ENCODE measurements around the gene CAB39. TPM values are rescaled to one million over a fixed set of nuclear protein-coding genes. Genes with fewer than 3 reads are reported as not detected.

CAB39 gene
- polyA plus RNA-seq, 1 donor (not counting 4 experiments of a cell fraction or from before 2014, with no cell fraction given), result 120 TPM

DNA sequence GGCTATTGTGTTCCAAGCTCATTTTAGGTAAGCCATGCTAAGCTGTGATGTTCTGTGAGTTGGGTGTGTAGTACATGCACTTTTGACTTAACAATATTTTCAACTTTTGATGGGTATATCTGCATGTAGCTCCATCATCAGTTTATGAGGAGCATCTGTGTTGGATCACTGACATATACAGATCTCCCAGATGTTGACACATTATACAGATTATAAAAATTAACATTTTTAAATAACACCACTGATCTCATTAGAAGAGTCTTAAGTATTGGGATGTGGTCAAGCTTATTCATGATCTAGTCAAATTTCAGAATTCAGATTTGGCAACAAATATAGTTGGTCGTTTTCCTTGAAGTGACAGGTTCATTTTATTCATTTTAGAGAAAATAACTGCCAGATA lies 51.7 kb downstream of the CAB39 start:
- H3K79me2 ChIP-seq (ENCODE audit: control insufficient read depth, insufficient read depth, low read length), result peaks cover 79% of the 10 kb centered on the region
- peaks cover 6% of the 10 kb centered on the region for H4K20me1 ChIP-seq (ENCODE audit: control insufficient read depth, extremely low read depth, insufficient read depth, low read length)

DNA sequence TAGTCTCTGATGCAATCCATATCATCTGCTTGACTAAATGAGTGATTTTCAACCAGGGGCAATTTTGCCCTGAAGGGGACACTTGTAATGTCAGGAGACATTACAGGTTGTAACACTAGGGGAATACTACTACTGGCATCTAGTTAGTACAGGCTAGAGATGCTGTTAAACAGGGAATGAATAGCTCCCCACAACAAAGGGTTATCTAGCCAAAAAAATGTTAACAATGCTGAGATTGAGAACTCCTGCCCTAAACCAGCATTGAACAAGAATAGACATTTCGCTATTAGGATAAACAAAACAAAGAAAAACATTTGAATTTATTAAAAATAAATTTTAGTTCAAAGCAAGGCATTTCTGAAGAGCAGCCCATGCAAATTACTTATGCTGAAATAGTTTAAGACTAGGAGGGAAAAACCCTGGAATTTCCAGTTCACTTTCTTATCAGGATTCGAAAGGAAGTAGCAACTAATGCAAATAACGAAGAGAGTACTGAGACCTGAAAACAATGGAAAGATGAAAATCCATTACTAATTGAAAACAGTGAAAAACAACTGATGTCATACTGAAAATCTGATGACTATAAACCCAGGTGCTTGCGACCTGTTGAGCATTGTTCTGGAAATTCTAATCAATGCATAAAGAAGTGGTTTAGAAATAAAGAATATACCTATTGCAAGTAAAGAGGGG lies 53.1 kb downstream of the CAB39 start:
- Histone ChIP-seq H3K9me1 (ENCODE audit: control insufficient read depth, extremely low read depth, insufficient read depth, low read length) (no peaks in the 10 kb centered on the region), H4K20me1 (ENCODE audit: control insufficient read depth, extremely low read depth, insufficient read depth, low read length) (no peaks in the 10 kb centered on the region), H3K4me1 (ENCODE audit: control insufficient read depth, extremely low read depth, insufficient read depth, low read length) (no peaks in the 10 kb centered on the region), H3K9me3 (ENCODE audit: control insufficient read depth, low read depth, low read length) (no peaks in the 10 kb centered on the region), H3K4me2 (ENCODE audit: control insufficient read depth, extremely low read depth, insufficient read depth, low read depth, low read length) (no peak overlapping the region), H3K79me2 (ENCODE audit: control insufficient read depth, insufficient read depth, low read length) (peaks cover 73% of the 10 kb centered on the region), H3K9ac (ENCODE audit: control insufficient read depth, extremely low read depth, insufficient read depth, low read length) (no peak overlapping the region), H3K36me3 (ENCODE audit: control insufficient read depth in 2 of 2, extremely low read depth in 1 of 2, insufficient read depth in 2 of 2, low read length in 2 of 2) (peaks cover 20 to 44% of the 10 kb centered on the region in 2 experiments), H2AFZ (ENCODE audit: control insufficient read depth, low read length) (no peak overlapping the region), H3K4me3 (ENCODE audit: control insufficient read depth in 2 of 3, extremely low read depth in 1 of 3, insufficient read depth in 2 of 3, low read depth in 1 of 3, low read length in 3 of 3) (no peak overlapping the region), H3K27me3 (ENCODE audit: control insufficient read depth, extremely low read depth, insufficient read depth, low read length) (no peaks in the 10 kb centered on the region), H3K27ac (ENCODE audit: control insufficient read depth, insufficient read depth, low read length) (no peak overlapping the region)
- TF ChIP-seq, protein P1, sequence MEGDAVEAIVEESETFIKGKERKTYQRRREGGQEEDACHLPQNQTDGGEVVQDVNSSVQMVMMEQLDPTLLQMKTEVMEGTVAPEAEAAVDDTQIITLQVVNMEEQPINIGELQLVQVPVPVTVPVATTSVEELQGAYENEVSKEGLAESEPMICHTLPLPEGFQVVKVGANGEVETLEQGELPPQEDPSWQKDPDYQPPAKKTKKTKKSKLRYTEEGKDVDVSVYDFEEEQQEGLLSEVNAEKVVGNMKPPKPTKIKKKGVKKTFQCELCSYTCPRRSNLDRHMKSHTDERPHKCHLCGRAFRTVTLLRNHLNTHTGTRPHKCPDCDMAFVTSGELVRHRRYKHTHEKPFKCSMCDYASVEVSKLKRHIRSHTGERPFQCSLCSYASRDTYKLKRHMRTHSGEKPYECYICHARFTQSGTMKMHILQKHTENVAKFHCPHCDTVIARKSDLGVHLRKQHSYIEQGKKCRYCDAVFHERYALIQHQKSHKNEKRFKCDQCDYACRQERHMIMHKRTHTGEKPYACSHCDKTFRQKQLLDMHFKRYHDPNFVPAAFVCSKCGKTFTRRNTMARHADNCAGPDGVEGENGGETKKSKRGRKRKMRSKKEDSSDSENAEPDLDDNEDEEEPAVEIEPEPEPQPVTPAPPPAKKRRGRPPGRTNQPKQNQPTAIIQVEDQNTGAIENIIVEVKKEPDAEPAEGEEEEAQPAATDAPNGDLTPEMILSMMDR (optimal IDR thresholded peaks at IDR 0.05 in 1 of 3, IDR thresholded peaks at IDR 0.05 in 1 of 3, conservative IDR thresholded peaks at IDR 0.05 in 1 of 3; ENCODE audit: extremely low read depth in 1 of 3, insufficient read depth in 2 of 3, low read length in 3 of 3), result no peak
- TF ChIP-seq EZH2 (IDR thresholded peaks at IDR 0.05; ENCODE audit: low read length), result no peak
- FAIRE-seq (no peak), DNase-seq (ENCODE audit: low read depth, low spot score) (no peak)
- dilution Hi-C loops (cut with MboI; ENCODE audit: extremely low pct_ligation_motif_present, low sequenced_read_pairs), result no loop called here

More for the DNA sequence above, 51.7 kb downstream of the CAB39 start:
- TF ChIP-seq, protein P1 (optimal IDR thresholded peaks at IDR 0.05 in 1 of 3, IDR thresholded peaks at IDR 0.05 in 1 of 3, conservative IDR thresholded peaks at IDR 0.05 in 1 of 3; ENCODE audit: extremely low read depth in 1 of 3, insufficient read depth in 2 of 3, low read length in 3 of 3), result no peak
- TF ChIP-seq EZH2 (IDR thresholded peaks at IDR 0.05; ENCODE audit: low read length), result no peak
- Histone ChIP-seq H3K4me3 (ENCODE audit: control insufficient read depth in 2 of 3, extremely low read depth in 1 of 3, insufficient read depth in 2 of 3, low read depth in 1 of 3, low read length in 3 of 3) (no peak overlapping the region), H3K27me3 (ENCODE audit: control insufficient read depth, extremely low read depth, insufficient read depth, low read length) (no peaks in the 10 kb centered on the region), H3K36me3 (ENCODE audit: control insufficient read depth in 2 of 2, extremely low read depth in 1 of 2, insufficient read depth in 2 of 2, low read length in 2 of 2) (peaks cover 24 to 51% of the 10 kb centered on the region in 2 experiments), H3K9ac (ENCODE audit: control insufficient read depth, extremely low read depth, insufficient read depth, low read length) (no peak overlapping the region), H3K9me1 (ENCODE audit: control insufficient read depth, extremely low read depth, insufficient read depth, low read length) (peaks cover 2% of the 10 kb centered on the region), H3K4me1 (ENCODE audit: control insufficient read depth, extremely low read depth, insufficient read depth, low read length) (no peaks in the 10 kb centered on the region), H2AFZ (ENCODE audit: control insufficient read depth, low read length) (no peak overlapping the region), H3K9me3 (ENCODE audit: control insufficient read depth, low read depth, low read length) (no peaks in the 10 kb centered on the region), H3K4me2 (ENCODE audit: control insufficient read depth, extremely low read depth, insufficient read depth, low read depth, low read length) (no peak overlapping the region), H3K27ac (ENCODE audit: control insufficient read depth, insufficient read depth, low read length) (no peak overlapping the region)
- FAIRE-seq, result no peak
- dilution Hi-C loops (cut with MboI; ENCODE audit: extremely low pct_ligation_motif_present, low sequenced_read_pairs), result no loop called here
- DNase-seq (ENCODE audit: low read depth, low spot score), result no peak

All from keratinocyte (primary cell).